ENCODE results near the gene DNAAF9.

Gene DNAAF9

GRCh38 chr20:3412600-3413392 lies 5.3 kb upstream of the DNAAF9 start:
- H3K4me3 ChIP-seq (ENCODE audit: low read depth, low read length): no peak overlapping the region
- TF ChIP-seq CTCF (IDR thresholded peaks at IDR 0.05; ENCODE audit: insufficient read depth, low read depth, low read length, missing control alignments): no peak
- no peak for DNase-seq (ENCODE audit: low read depth)

- DNase-seq (ENCODE audit: low read depth): no peak
- no peak overlapping the region for H3K4me3 ChIP-seq (ENCODE audit: low read depth, low read length)
- TF ChIP-seq CTCF (IDR thresholded peaks at IDR 0.05; ENCODE audit: insufficient read depth, low read depth, low read length, missing control alignments): no peak
Measured at GRCh38 chr20:3410464-3410863, 3.0 kb upstream of the DNAAF9 start.

GRCh38 chr20:3409417-3409816 lies 1.9 kb upstream of the DNAAF9 start:
- H3K4me3 ChIP-seq (ENCODE audit: low read depth, low read length): no peak overlapping the region
- DNase-seq (ENCODE audit: low read depth): no peak
- TF ChIP-seq CTCF (IDR thresholded peaks at IDR 0.05; ENCODE audit: insufficient read depth, low read depth, low read length, missing control alignments): no peak

GRCh38 chr20:3407771-3408637 lies 535 bp upstream of the DNAAF9 start:
- peak; percentile 68 for DNase-seq (ENCODE audit: low read depth)
- peak overlapping the region; percentile 89 for H3K4me3 ChIP-seq (ENCODE audit: low read depth, low read length)
- no peak for TF ChIP-seq CTCF (IDR thresholded peaks at IDR 0.05; ENCODE audit: insufficient read depth, low read depth, low read length, missing control alignments)

- H3K4me3 ChIP-seq (ENCODE audit: low read depth, low read length): no peak overlapping the region
- no peak for TF ChIP-seq CTCF (IDR thresholded peaks at IDR 0.05; ENCODE audit: insufficient read depth, low read depth, low read length, missing control alignments)
- no peak for DNase-seq (ENCODE audit: low read depth)
Measured at GRCh38 chr20:3406481-3407039, 909 bp downstream of the DNAAF9 start.

- no peak overlapping the region for H3K4me3 ChIP-seq (ENCODE audit: low read depth, low read length)
- DNase-seq (ENCODE audit: low read depth): no peak
- TF ChIP-seq CTCF (IDR thresholded peaks at IDR 0.05; ENCODE audit: insufficient read depth, low read depth, low read length, missing control alignments): no peak
Measured at GRCh38 chr20:3405696-3406358, 1.6 kb downstream of the DNAAF9 start.
